H9 (cell line): Measurements from ENCODE around the gene CDC6. TPM values are rescaled to one million over a fixed set of nuclear protein-coding genes. Genes with fewer than 3 reads are reported as not detected.
A peak's percentile ranks its signal among the peaks of the same experiment; 100 is the strongest.

Source experiments
- DNase-seq: peaks from one replicate; pipeline ENCODE4 v3.0.0-alpha.2; 2017
- H2AFZ ChIP-seq: one replicate; pipeline ENCODE4 v1.6.1; 2013; ENCODE audit warnings: mild to moderate bottlenecking, low read length, control low read depth, moderate library complexity
- H2AK5ac ChIP-seq: 2 replicates; pipeline ENCODE4 v1.6.1; 2013; ENCODE audit warnings: low read length, control low read depth, mixed read lengths; ENCODE audit not compliant: insufficient read length
- H2BK120ac ChIP-seq: one replicate; pipeline ENCODE4 v1.6.1; 2013; ENCODE audit warnings: low read depth, mild to moderate bottlenecking, low read length, control low read depth, inconsistent platforms; ENCODE audit not compliant: poor library complexity, severe bottlenecking
- H2BK12ac ChIP-seq: 2 replicates; pipeline ENCODE4 v1.6.1; 2013; ENCODE audit warnings: low read length, control low read depth, mixed read lengths, low read depth; ENCODE audit not compliant: insufficient read length
- H2BK15ac ChIP-seq: 2 replicates; pipeline ENCODE4 v1.6.1; 2013; ENCODE audit warnings: low read depth, low read length, control low read depth
- H2BK20ac ChIP-seq: one replicate; pipeline ENCODE4 v1.6.1; 2013; ENCODE audit warnings: low read depth, mild to moderate bottlenecking, low read length, control low read depth, inconsistent platforms; ENCODE audit not compliant: poor library complexity, severe bottlenecking
- H2BK5ac ChIP-seq: 2 replicates; pipeline ENCODE4 v1.6.1; 2013; ENCODE audit warnings: low read length, control low read depth, mixed read lengths; ENCODE audit not compliant: insufficient read length
- H3K14ac ChIP-seq: 2 replicates; pipeline ENCODE4 v1.6.1; 2013; ENCODE audit warnings: low read length, control low read depth; ENCODE audit not compliant: insufficient read depth
- H3K18ac ChIP-seq: 2 replicates; pipeline ENCODE4 v1.6.1; 2013; ENCODE audit warnings: low read depth, mild to moderate bottlenecking, mixed read lengths, low read length, control low read depth; ENCODE audit not compliant: insufficient read length
- H3K23ac ChIP-seq: 2 replicates; pipeline ENCODE4 v1.6.1; 2013; ENCODE audit warnings: low read length, control low read depth, mixed read lengths, low read depth; ENCODE audit not compliant: insufficient read length
- H3K23me2 ChIP-seq: 2 replicates; pipeline ENCODE4 v1.6.1; 2013; ENCODE audit warnings: low read depth, mild to moderate bottlenecking, mixed read lengths, low read length, control low read depth; ENCODE audit not compliant: insufficient read length, poor library complexity, severe bottlenecking
- H3K27ac ChIP-seq: 2 replicates; pipeline ENCODE4 v1.5.1; 2013; ENCODE audit warnings: low read length, control low read depth, mixed read lengths, low read depth; ENCODE audit not compliant: insufficient read length
- H3K27me3 ChIP-seq: 2 replicates; pipeline ENCODE4 v1.6.1; 2013; ENCODE audit warnings: low read length, control low read depth, inconsistent platforms; ENCODE audit not compliant: insufficient read depth
- H3K4ac ChIP-seq: 2 replicates; pipeline ENCODE4 v1.6.1; 2013; ENCODE audit warnings: low read depth, mild to moderate bottlenecking, control low read depth, inconsistent platforms, low read length, moderate library complexity
- H3K4me1 ChIP-seq: 2 replicates; pipeline ENCODE4 v1.6.1; 2013; ENCODE audit warnings: low read length, control low read depth, inconsistent platforms; ENCODE audit not compliant: insufficient read depth
- H3K4me2 ChIP-seq: 2 replicates; pipeline ENCODE4 v1.6.1; 2013; ENCODE audit warnings: low read length, control low read depth, mixed read lengths; ENCODE audit not compliant: insufficient read length, insufficient read depth
- H3K56ac ChIP-seq: 2 replicates; pipeline ENCODE4 v1.6.1; 2013; ENCODE audit warnings: low read depth, mild to moderate bottlenecking, mixed read lengths, low read length, control low read depth; ENCODE audit not compliant: insufficient read length
- H3K79me1 ChIP-seq: 2 replicates; pipeline ENCODE4 v1.6.1; 2013; ENCODE audit warnings: low read depth, mild to moderate bottlenecking, moderate library complexity, low read length, control low read depth, inconsistent platforms; ENCODE audit not compliant: insufficient read depth, poor library complexity, severe bottlenecking
- H3K79me2 ChIP-seq: 2 replicates; pipeline ENCODE4 v1.6.1; 2013; ENCODE audit warnings: low read length, control low read depth, inconsistent platforms; ENCODE audit not compliant: insufficient read depth
- H3K9ac ChIP-seq: 2 replicates; pipeline ENCODE4 v1.6.1; 2013; ENCODE audit warnings: low read length, control low read depth, mixed read lengths; ENCODE audit not compliant: insufficient read length; ENCODE audit errors: extremely low read depth
- H3K9me3 ChIP-seq: one replicate; pipeline ENCODE4 v1.6.1; 2013; ENCODE audit warnings: low read depth, low read length, inconsistent platforms; ENCODE audit not compliant: control insufficient read depth
- H3T11ph ChIP-seq: one replicate; pipeline ENCODE4 v1.6.1; 2013; ENCODE audit warnings: mild to moderate bottlenecking, low read length, control low read depth, inconsistent platforms
- H4K20me1 ChIP-seq: one replicate; pipeline ENCODE4 v1.6.1; 2013; ENCODE audit not compliant: control insufficient read depth, insufficient read length, insufficient read depth
- H4K5ac ChIP-seq: 2 replicates; pipeline ENCODE4 v1.6.1; 2013; ENCODE audit warnings: low read depth, mild to moderate bottlenecking, mixed read lengths, low read length, control low read depth; ENCODE audit not compliant: insufficient read length
- H4K8ac ChIP-seq: replicated peaks from 2 replicates; pipeline ENCODE4 v1.6.1; 2013; ENCODE audit warnings: low read length, control low read depth, mixed read lengths, low read depth; ENCODE audit not compliant: insufficient read length
- H4K91ac ChIP-seq: 2 replicates; pipeline ENCODE4 v1.6.1; 2013; ENCODE audit warnings: low read depth, mild to moderate bottlenecking, moderate library complexity, mixed read lengths, low read length, control low read depth; ENCODE audit not compliant: insufficient read length
- H3K27ac Mint-ChIP-seq, 3 experiments: 2 replicates in 2 of 3; 3 replicates in 1 of 3; pipeline ENCODE4 v1.8.0; 2020 to 2021; ENCODE audit warnings: mixed read lengths in 3 of 3, mild to moderate bottlenecking in 1 of 3, moderate library complexity in 1 of 3
- H3K27me3 Mint-ChIP-seq: 2 replicates; pipeline ENCODE4 v1.8.0; 2021; ENCODE audit warnings: low read depth, mild to moderate bottlenecking, moderate library complexity, mixed read lengths
- H3K36me3 Mint-ChIP-seq, 3 experiments: 2 replicates in 2 of 3; 3 replicates in 1 of 3; pipeline ENCODE4 v1.8.0; 2020 to 2021; ENCODE audit warnings: low read depth in 3 of 3, mixed read lengths in 3 of 3; ENCODE audit not compliant: insufficient read depth in 1 of 3
- H3K4me1 Mint-ChIP-seq, 2 experiments: 2 replicates each; pipeline ENCODE4 v1.8.0; 2020; ENCODE audit warnings: mixed read lengths in 2 of 2
- H3K4me3 Mint-ChIP-seq, 2 experiments: 2 replicates in 1 of 2; 3 replicates in 1 of 2; pipeline ENCODE4 v1.8.0; 2020 to 2021; ENCODE audit warnings: mild to moderate bottlenecking in 2 of 2, mixed read lengths in 2 of 2, moderate library complexity in 1 of 2
- H3K9me3 Mint-ChIP-seq, 2 experiments: 2 replicates in 1 of 2; 3 replicates in 1 of 2; pipeline ENCODE4 v1.8.0; 2020; ENCODE audit warnings: mild to moderate bottlenecking in 2 of 2, mixed read lengths in 2 of 2, moderate library complexity in 1 of 2
- CTCF ChIP-seq: fragments of 200-600 bp; sonication (generic); conservative IDR thresholded peaks from 3 replicates; pipeline ENCODE4 v1.8.0; 2021; ENCODE audit warnings: antibody characterized with exemption, mild to moderate bottlenecking
- WGBS: extraction: QIAGEN DNeasy Blood & Tissue Kit; methylation state at CpG from one replicate; pipeline ENCODE4 v1.1.7; 2013; ENCODE audit warnings: missing lambda C conversion rate, low lambda C conversion rate, mixed read lengths; ENCODE audit not compliant: insufficient read length; ENCODE audit errors: extremely low coverage; 5-methylcytosine and 5-hydroxymethylcytosine counted together
- total RNA-seq: library from RNA; stranded (reverse); gene quantifications from 2 replicates; pipeline ENCODE4 v1.2.1, GENCODE V29; 2021

CDC6 gene
- total RNA-seq, 1 experiment from 2014 or later: 131 TPM

GRCh38 chr17:40290629-40291280, 3.1 kb downstream of the CDC6 start:
- Histone ChIP-seq H3K4me1 (peaks cover 2% of the 10 kb centered on the region; the same call in 1 of the 2 replicates), H2BK15ac (no peak overlapping the region), H4K91ac (no peak overlapping the region), H3K56ac (no peak overlapping the region), H4K20me1 (no peaks in the 10 kb centered on the region), H3K9me3 (no peaks in the 10 kb centered on the region), H2BK20ac (no peak overlapping the region), H3K27ac (no peak overlapping the region), H3K4me2 (no peak overlapping the region), H3K9ac (no peak overlapping the region), H3K27me3 (no peaks in the 10 kb centered on the region), H3K79me1 (peaks cover 3% of the 10 kb centered on the region), H3K79me2 (peaks cover 16% of the 10 kb centered on the region; the same call in 1 of the 2 replicates), H2BK120ac (no peak overlapping the region), H2BK12ac (no peak overlapping the region), H3K18ac (no peak overlapping the region), H2AFZ (no peak overlapping the region), H3K14ac (no peak overlapping the region), H3K23ac (no peak overlapping the region), H3K23me2 (no peaks in the 10 kb centered on the region), H2BK5ac (no peak overlapping the region), H3K4ac (no peak overlapping the region), H4K8ac (no peak overlapping the region), H4K5ac (no peak overlapping the region), H2AK5ac (no peak overlapping the region), H3T11ph (no peak overlapping the region)
- Mint-ChIP-seq H3K4me1 (peaks cover 41 to 50% of the 10 kb centered on the region in 2 experiments), H3K36me3 (peaks cover 44 to 72% (median 60%) of the 10 kb centered on the region in 3 experiments), H3K4me3 (no peak overlapping the region; a peak in 1 of 5 replicates), H3K27me3 (no peaks in the 10 kb centered on the region; the same call in 1 of the 2 replicates), H3K9me3 (peaks cover 3 to 6% of the 10 kb centered on the region in 2 experiments; a peak in 4 of 5 replicates), H3K27ac (peak overlapping the region in 2 of 3 experiments; percentile 72 to 82; a peak in 3 of 7 replicates)
- TF ChIP-seq CTCF: peak; percentile 68
- no peak for DNase-seq
- no CpG with 5 or more reads among the region's 4 CpGs for WGBS
